Panc1 (cell line): ENCODE data around the gene NEIL3. TPM values are rescaled to one million over a fixed set of nuclear protein-coding genes. Genes with fewer than 3 reads are reported as not detected.

Experiments
- ATAC-seq: fragments of 200-7000 bp; cut with Tn5 transposase; 2 replicates; pipeline ENCODE4 v1.9.1; 2020; ENCODE audit warnings: mild to moderate bottlenecking, moderate library complexity
- BruUV-seq: library from RNA; stranded (reverse); fragments of 400-500 nt; replicated peaks from 2 replicates; lab custom pipeline; 2021; lab: Mats Ljungman, UMichigan
- CTCF ChIA-PET: fragments of 300-600 bp; sonication (Branson Sonifier 250); formaldehyde crosslinking; loops from one replicate; lab custom pipeline; 2022; ENCODE audit warnings: antibody characterized with exemption; lab: Charles Lee
- POLR2A ChIA-PET: fragments of 300-600 bp; sonication (Branson Sonifier 250); formaldehyde crosslinking; loops from one replicate; lab custom pipeline; 2022; ENCODE audit warnings: antibody characterized with exemption; lab: Charles Lee
- DNase-seq: peaks from one replicate; pipeline ENCODE4 v3.0.0-alpha.2; 2010; ENCODE audit warnings: low read depth, low spot score
- H3K27ac ChIP-seq: 2 replicates; pipeline ENCODE4 v1.5.1; 2011; ENCODE audit warnings: mild to moderate bottlenecking, low read length, inconsistent platforms
- H3K27me3 ChIP-seq: fragments of 200-500 bp; sonication (Bioruptor generic); 2 replicates; pipeline ENCODE4 v1.6.0; 2014; ENCODE audit warnings: low read length, inconsistent platforms; ENCODE audit not compliant: control insufficient read depth, insufficient read depth
- H3K36me3 ChIP-seq: fragments of 200-500 bp; sonication (Bioruptor generic); 2 replicates; pipeline ENCODE4 v1.5.1; 2014; ENCODE audit warnings: inconsistent platforms, mild to moderate bottlenecking, low read length, moderate library complexity; ENCODE audit not compliant: control insufficient read depth, insufficient read depth
- H3K4me1 ChIP-seq: 2 replicates; pipeline ENCODE4 v1.5.1; 2011; ENCODE audit warnings: inconsistent platforms, mild to moderate bottlenecking, low read length, moderate library complexity; ENCODE audit not compliant: control insufficient read depth, insufficient read depth
- H3K4me3 ChIP-seq, 2 experiments: 2 replicates each; pipeline ENCODE4 v1.5.1; 2011 to 2012; ENCODE audit warnings: low read depth in 2 of 2, low read length in 2 of 2, mild to moderate bottlenecking in 2 of 2, inconsistent platforms in 1 of 2, moderate library complexity in 1 of 2
- H3K9me3 ChIP-seq: fragments of 200-500 bp; sonication (Bioruptor generic); 2 replicates; pipeline ENCODE4 v1.5.1; 2014; ENCODE audit warnings: low read depth, mild to moderate bottlenecking, inconsistent platforms, low read length, moderate library complexity; ENCODE audit not compliant: control insufficient read depth, insufficient read depth
- CTCF ChIP-seq: fragments of 450-650 bp; IDR thresholded peaks from 2 replicates; pipeline ENCODE4 v1.5.1; 2017; ENCODE audit warnings: mild to moderate bottlenecking
- POLR2AphosphoS5 ChIP-seq: IDR thresholded peaks from 2 replicates; pipeline ENCODE4 v1.6.1; 2012; ENCODE audit warnings: mild to moderate bottlenecking, low read depth, low read length, moderate library complexity
- REST ChIP-seq, 2 experiments: IDR thresholded peaks; 2 replicates each; pipeline ENCODE4 v1.6.1; 2011 to 2012; ENCODE audit warnings: low read depth in 2 of 2, control low read depth in 1 of 2, low read length in 1 of 2, mild to moderate bottlenecking in 1 of 2, moderate library complexity in 1 of 2; ENCODE audit not compliant: insufficient read depth in 1 of 2
- SIN3A ChIP-seq: IDR thresholded peaks from 2 replicates; pipeline ENCODE4 v1.6.1; 2012; ENCODE audit warnings: low read depth, mild to moderate bottlenecking, low read length, moderate library complexity, borderline replicate concordance; ENCODE audit not compliant: insufficient read depth
- TCF7L2 ChIP-seq: IDR thresholded peaks from 2 replicates; pipeline ENCODE4 v1.6.1; 2011; ENCODE audit warnings: mild to moderate bottlenecking, low read depth, low read length, inconsistent platforms
- in situ Hi-C: cut with HindIII; loops from 2 replicates; pipeline ENCODE4 v1.10.0; 2016; ENCODE audit warnings: low sequenced_read_pairs, low pct_unique_long_range_greater_than_20kb
- intact Hi-C: fragments of 100-400 bp; cut with micrococcal nuclease; formaldehyde crosslinking; loops from one replicate; pipeline ENCODE4 v1.10.0; 2022; ENCODE audit not compliant: unreplicated experiment
- total RNA-seq: library from RNA; stranded (reverse); gene quantifications from one replicate; pipeline ENCODE4 v1.2.1, GENCODE V29; 2021; ENCODE audit not compliant: unreplicated experiment

Gene NEIL3
- total RNA-seq, 1 experiment from 2014 or later: 8.9 TPM

- Histone ChIP-seq H3K27ac (no peak overlapping the region), H3K4me3 (no peak overlapping the region), H3K9me3 (peaks cover 3% of the 10 kb centered on the region; the same call in 1 of the 2 replicates), H3K4me1 (no peaks in the 10 kb centered on the region), H3K27me3 (no peaks in the 10 kb centered on the region), H3K36me3 (no peaks in the 10 kb centered on the region)
- ChIA-PET POLR2A (no interaction called here), CTCF (no interaction called here)
- DNase-seq (no peak), ATAC-seq (no peak)
- in situ Hi-C loops: no loop called here
- no TSS peak for BruUV-seq
- intact Hi-C loops: no loop called here
- no peak for TF ChIP-seq TCF7L2
- no peak for TF ChIP-seq REST (IDR thresholded peaks at IDR 0.05; ENCODE audit: insufficient read depth in 1 of 2, low read depth in 2 of 2, low read length in 1 of 2)
- no peak for TF ChIP-seq POLR2AphosphoS5
- TF ChIP-seq SIN3A: no peak
- TF ChIP-seq CTCF: no peak
Observed at GRCh38 chr4:177293208-177294033, 16.3 kb upstream of the NEIL3 start.

- ChIA-PET CTCF (no interaction called here), POLR2A (no interaction called here)
- TF ChIP-seq POLR2AphosphoS5 (no peak), REST (IDR thresholded peaks at IDR 0.05; ENCODE audit: insufficient read depth in 1 of 2, low read depth in 2 of 2, low read length in 1 of 2) (no peak), CTCF (no peak), TCF7L2 (no peak), SIN3A (no peak)
- Histone ChIP-seq H3K36me3 (no peaks in the 10 kb centered on the region), H3K4me1 (no peaks in the 10 kb centered on the region), H3K9me3 (peaks cover 3% of the 10 kb centered on the region; the same call in 1 of the 2 replicates), H3K4me3 (no peak overlapping the region), H3K27me3 (no peaks in the 10 kb centered on the region), H3K27ac (no peak overlapping the region)
- DNase-seq (no peak), ATAC-seq (no peak)
- intact Hi-C loops: no loop called here
- in situ Hi-C loops: no loop called here
- BruUV-seq: no TSS peak
Observed at GRCh38 chr4:177297785-177298391, 11.8 kb upstream of the NEIL3 start.
